CD14-positive monocyte (primary cell): Measurements from ENCODE around the gene WDR48. TPM values are rescaled to one million over a fixed set of nuclear protein-coding genes. Genes with fewer than 3 reads are reported as not detected.

Experiments
- DNase-seq, 3 donors: peaks; one replicate each; pipeline ENCODE4 v3.0.0-alpha.2; 2011 to 2022
- H2AFZ ChIP-seq: 2 replicates; pipeline ENCODE4 v1.6.0; 2012; ENCODE audit warnings: mild to moderate bottlenecking, low read depth, low read length, inconsistent platforms; ENCODE audit not compliant: insufficient read depth, poor library complexity, severe bottlenecking
- H3K27ac ChIP-seq, 2 donors: 1 replicate in 1 of 2; 2 replicates in 1 of 2; pipeline ENCODE4 v1.5.1; 2012 to 2013; ENCODE audit warnings: low read length in 2 of 2, control low read depth in 1 of 2, inconsistent platforms in 1 of 2, low read depth in 1 of 2, mild to moderate bottlenecking in 1 of 2
- H3K27me3 ChIP-seq, 2 donors: one replicate each; pipeline versions ENCODE4 v1.6.0 to v1.6.1; 2011 to 2013; ENCODE audit warnings: low read length in 2 of 2; ENCODE audit not compliant: control insufficient read depth in 2 of 2, insufficient read depth in 2 of 2
- H3K36me3 ChIP-seq, 2 donors: replicated peaks in 1 of 2; 1 replicate in 1 of 2; 2 replicates in 1 of 2; pipeline versions ENCODE4 v1.5.1 to v1.6.1; 2012 to 2013; ENCODE audit warnings: low read length in 2 of 2, control low read depth in 1 of 2, inconsistent platforms in 1 of 2, mild to moderate bottlenecking in 1 of 2; ENCODE audit not compliant: insufficient read depth in 2 of 2, control insufficient read depth in 1 of 2
- H3K4me1 ChIP-seq, 2 donors: 1 replicate in 1 of 2; 2 replicates in 1 of 2; pipeline versions ENCODE4 v1.5.1 to v1.6.1; 2012 to 2013; ENCODE audit warnings: low read length in 2 of 2, control low read depth in 1 of 2, inconsistent platforms in 1 of 2, mild to moderate bottlenecking in 1 of 2, moderate library complexity in 1 of 2; ENCODE audit not compliant: insufficient read depth in 2 of 2, control insufficient read depth in 1 of 2
- H3K4me2 ChIP-seq: replicated peaks from 2 replicates; pipeline ENCODE3; 2012; ENCODE audit warnings: low read length, moderate library complexity, mild to moderate bottlenecking; ENCODE audit not compliant: poor library complexity, severe bottlenecking; ENCODE audit errors: extremely low read depth
- H3K4me3 ChIP-seq, 3 experiments: fragments of 200-600 bp in 1 of 3; sonication (generic) in 1 of 3; replicated peaks in 1 of 3; 1 replicate in 2 of 3; 2 replicates in 1 of 3; pipeline ENCODE4 v1.5.1; 2011 to 2013; ENCODE audit warnings: low read length in 3 of 3, mild to moderate bottlenecking in 3 of 3, control low read depth in 2 of 3, low read depth in 2 of 3, inconsistent platforms in 1 of 3, moderate library complexity in 1 of 3
- H3K79me2 ChIP-seq: 2 replicates; pipeline ENCODE4 v1.6.0; 2012; ENCODE audit warnings: mild to moderate bottlenecking, control low read depth, inconsistent platforms, low read length, moderate library complexity; ENCODE audit not compliant: insufficient read depth
- H3K9ac ChIP-seq: 2 replicates; pipeline ENCODE4 v1.6.0; 2017; ENCODE audit warnings: low read length, mild to moderate bottlenecking; ENCODE audit not compliant: insufficient read depth, poor library complexity, severe bottlenecking
- H3K9me3 ChIP-seq, 2 donors: replicated peaks in 1 of 2; 1 replicate in 1 of 2; 2 replicates in 1 of 2; pipeline versions ENCODE4 v1.5.1 to v1.6.1; 2012 to 2013; ENCODE audit warnings: low read length in 2 of 2, control low read depth in 1 of 2; ENCODE audit not compliant: control insufficient read depth in 1 of 2, insufficient read depth in 1 of 2
- H4K20me1 ChIP-seq: 2 replicates; pipeline ENCODE4 v1.6.0; 2012; ENCODE audit warnings: mild to moderate bottlenecking, low read length, control low read depth, moderate library complexity; ENCODE audit not compliant: insufficient read depth
- H3K27ac Mint-ChIP-seq, 7 donors: one replicate each; pipeline ENCODE4 v1.8.0; 2020; ENCODE audit warnings: mild to moderate bottlenecking in 7 of 7, mixed read lengths in 7 of 7, moderate library complexity in 6 of 7, inconsistent platforms in 2 of 7
- H3K27me3 Mint-ChIP-seq, 3 donors: one replicate each; pipeline ENCODE4 v1.8.0; 2021 to 2022; ENCODE audit warnings: low read depth in 3 of 3, mild to moderate bottlenecking in 3 of 3, mixed read lengths in 3 of 3, moderate library complexity in 3 of 3, inconsistent platforms in 1 of 3
- H3K36me3 Mint-ChIP-seq, 2 donors: one replicate each; pipeline ENCODE4 v1.8.0; 2020; ENCODE audit warnings: mixed read lengths in 2 of 2, inconsistent platforms in 1 of 2, mild to moderate bottlenecking in 1 of 2
- H3K4me1 Mint-ChIP-seq: one replicate; pipeline ENCODE4 v1.8.0; 2020; ENCODE audit warnings: mild to moderate bottlenecking, mixed read lengths
- H3K4me3 Mint-ChIP-seq, 2 donors: one replicate each; pipeline ENCODE4 v1.8.0; 2020; ENCODE audit warnings: mild to moderate bottlenecking in 2 of 2, mixed read lengths in 2 of 2, moderate library complexity in 1 of 2
- H3K9me3 Mint-ChIP-seq, 7 donors: one replicate each; pipeline ENCODE4 v1.8.0; 2020 to 2022; ENCODE audit warnings: mixed read lengths in 7 of 7, mild to moderate bottlenecking in 6 of 7, moderate library complexity in 6 of 7, inconsistent platforms in 2 of 7
- WGBS: methylation state at CpG from one replicate; pipeline ENCODE4 v1.1.5; 2013; ENCODE audit warnings: missing lambda C conversion rate; ENCODE audit not compliant: insufficient coverage; 5-methylcytosine and 5-hydroxymethylcytosine counted together
- intact Hi-C, 2 donors: fragments of 100-400 bp; cut with micrococcal nuclease; formaldehyde crosslinking; loops; one replicate each; pipeline versions ENCODE4 v1.15.0 to v1.15.1; 2023
- polyA plus RNA-seq, 3 donors: library from polyadenylated mRNA; depleted of rRNA in 1 of 3; unstranded in 2 of 3; stranded (reverse) in 1 of 3; fragments of 300-500 nt in 2 of 3; fragments of >200 nt in 1 of 3; fragmentation: Illumina TruSeq in 2 of 3; gene quantifications; 1 replicate in 2 of 3; 2 replicates in 1 of 3; pipeline ENCODE4 v1.2.3, GENCODE V29; 2012 to 2021
- TF ChIP-seq, protein P1 (sequence below): fragments of 200-600 bp; IDR thresholded peaks from one replicate; pipeline ENCODE4 v1.8.0; 2022; ENCODE audit warnings: antibody characterized with exemption, mild to moderate bottlenecking

Gene WDR48
- polyA plus RNA-seq, 3 donors = 15.0 to 22.7 (median 17.1) TPM

DNA sequence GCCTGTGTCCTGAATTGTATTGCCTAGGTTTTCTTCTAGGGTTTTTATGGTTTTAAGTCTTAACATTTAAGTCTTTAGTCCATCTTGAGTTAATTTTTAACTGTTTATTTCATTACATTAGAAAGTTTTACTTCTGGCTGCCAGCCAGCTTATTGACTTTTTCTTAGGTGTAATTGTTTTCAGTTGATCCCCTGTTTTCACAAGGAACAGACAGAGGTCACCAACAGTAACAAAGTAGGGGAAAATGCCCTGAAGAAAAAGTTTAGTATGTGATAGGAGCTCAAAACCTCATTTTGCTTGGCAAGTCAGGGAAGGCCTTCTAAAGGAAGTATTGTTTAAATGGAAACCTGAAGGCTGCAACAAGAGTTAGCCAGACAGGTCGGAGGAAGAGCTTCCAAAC lies 10.4 kb downstream of the WDR48 start:
- Histone ChIP-seq H3K4me2 (no peak overlapping the region), H3K4me3 (no peak overlapping the region), H3K9me3 (no peaks in the 10 kb centered on the region), H3K36me3 (peaks cover 17 to 33% of the 10 kb centered on the region in 2 donors), H3K9ac (no peak overlapping the region), H4K20me1 (peaks cover 55% of the 10 kb centered on the region), H2AFZ (no peak overlapping the region), H3K27me3 (no peaks in the 10 kb centered on the region), H3K4me1 (no peaks in the 10 kb centered on the region), H3K79me2 (peaks cover 41% of the 10 kb centered on the region), H3K27ac (no peak overlapping the region)
- Mint-ChIP-seq H3K4me1 (peaks cover 4% of the 10 kb centered on the region), H3K9me3 (peaks cover 0 to 3% (median 0%) of the 10 kb centered on the region in 7 donors), H3K27me3 (no peaks in the 10 kb centered on the region), H3K36me3 (peaks cover 25 to 27% of the 10 kb centered on the region in 2 donors), H3K27ac (no peak overlapping the region), H3K4me3 (no peak overlapping the region)
- TF ChIP-seq, protein P1, sequence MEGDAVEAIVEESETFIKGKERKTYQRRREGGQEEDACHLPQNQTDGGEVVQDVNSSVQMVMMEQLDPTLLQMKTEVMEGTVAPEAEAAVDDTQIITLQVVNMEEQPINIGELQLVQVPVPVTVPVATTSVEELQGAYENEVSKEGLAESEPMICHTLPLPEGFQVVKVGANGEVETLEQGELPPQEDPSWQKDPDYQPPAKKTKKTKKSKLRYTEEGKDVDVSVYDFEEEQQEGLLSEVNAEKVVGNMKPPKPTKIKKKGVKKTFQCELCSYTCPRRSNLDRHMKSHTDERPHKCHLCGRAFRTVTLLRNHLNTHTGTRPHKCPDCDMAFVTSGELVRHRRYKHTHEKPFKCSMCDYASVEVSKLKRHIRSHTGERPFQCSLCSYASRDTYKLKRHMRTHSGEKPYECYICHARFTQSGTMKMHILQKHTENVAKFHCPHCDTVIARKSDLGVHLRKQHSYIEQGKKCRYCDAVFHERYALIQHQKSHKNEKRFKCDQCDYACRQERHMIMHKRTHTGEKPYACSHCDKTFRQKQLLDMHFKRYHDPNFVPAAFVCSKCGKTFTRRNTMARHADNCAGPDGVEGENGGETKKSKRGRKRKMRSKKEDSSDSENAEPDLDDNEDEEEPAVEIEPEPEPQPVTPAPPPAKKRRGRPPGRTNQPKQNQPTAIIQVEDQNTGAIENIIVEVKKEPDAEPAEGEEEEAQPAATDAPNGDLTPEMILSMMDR = no peak
- no peak for DNase-seq
- WGBS = 100% methylated on average over 1 of the region's 1 CpG
- intact Hi-C loops = no loop called here

DNA sequence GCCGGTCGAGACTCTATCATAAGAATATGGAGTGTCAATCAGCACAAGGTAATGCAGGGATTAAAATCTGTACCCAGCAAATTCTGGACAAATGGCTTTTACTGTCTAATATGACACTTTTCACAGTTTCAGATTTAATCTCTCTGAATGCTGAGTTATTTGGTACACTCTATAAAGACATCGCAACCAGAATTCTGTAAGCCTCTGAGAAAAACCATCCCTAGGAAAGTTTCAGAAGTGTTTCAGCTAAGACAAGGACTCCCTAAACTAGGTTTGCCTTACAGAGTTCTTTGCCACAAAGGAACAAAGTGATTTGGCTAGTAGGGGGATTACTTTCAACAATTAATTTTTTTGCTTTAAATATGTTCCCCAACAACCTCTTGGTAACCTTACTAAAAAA lies 11.3 kb downstream of the WDR48 start:
- Histone ChIP-seq H3K27me3 (no peaks in the 10 kb centered on the region), H3K27ac (no peak overlapping the region), H3K36me3 (peaks cover 27 to 40% of the 10 kb centered on the region in 2 donors), H3K4me1 (no peaks in the 10 kb centered on the region), H4K20me1 (peaks cover 45% of the 10 kb centered on the region), H3K79me2 (peaks cover 34% of the 10 kb centered on the region), H2AFZ (no peak overlapping the region), H3K4me3 (no peak overlapping the region), H3K9ac (no peak overlapping the region), H3K4me2 (no peak overlapping the region), H3K9me3 (no peaks in the 10 kb centered on the region)
- intact Hi-C loops = no loop called here
- Mint-ChIP-seq H3K4me1 (peaks cover 4% of the 10 kb centered on the region), H3K36me3 (peaks cover 31 to 34% of the 10 kb centered on the region in 2 donors), H3K27ac (no peak overlapping the region), H3K27me3 (no peaks in the 10 kb centered on the region), H3K9me3 (peaks cover 0 to 3% (median 0%) of the 10 kb centered on the region in 7 donors), H3K4me3 (no peak overlapping the region)
- no CpG with 5 or more reads among the region's 3 CpGs for WGBS
- DNase-seq = no peak
- TF ChIP-seq, protein P1 = no peak
